Bronchial epithelial cell (primary cell): ENCODE data around the gene IQCF5. TPM values are rescaled to one million over a fixed set of nuclear protein-coding genes. Genes with fewer than 3 reads are reported as not detected.
"Not testable (repeated sequence)": the region's sequence is repeated elsewhere in the genome, so short reads cannot be mapped to it uniquely, and the experiment has no call there.

Experiments
- DNase-seq: peaks from one replicate; pipeline ENCODE4 v3.0.0-alpha.2; 2010; ENCODE audit warnings: low read depth
- FAIRE-seq: peaks from 2 replicates; lab custom pipeline; 2011; peaks lifted over from hg19 to GRCh38; lab: Jason Lieb, UNC
- H3K27me3 ChIP-seq: 2 replicates; pipeline ENCODE4 v1.5.1; 2011; ENCODE audit warnings: low read length; ENCODE audit not compliant: control insufficient read depth, insufficient read depth
- H3K36me3 ChIP-seq: 2 replicates; pipeline ENCODE4 v1.5.1; 2011; ENCODE audit warnings: low read length; ENCODE audit not compliant: control insufficient read depth, insufficient read depth
- H3K4me3 ChIP-seq: 2 replicates; pipeline ENCODE4 v1.5.1; 2011; ENCODE audit warnings: mild to moderate bottlenecking, low read depth, low read length, control low read depth
- total RNA-seq: library from RNA; depleted of rRNA; stranded (reverse); fragments of >200 nt; gene quantifications from 2 replicates; pipeline ENCODE4 v1.2.1, GENCODE V29; 2014
- TF ChIP-seq, protein P1 (sequence below): IDR thresholded peaks from 2 replicates; pipeline ENCODE4 v1.5.1; 2011; ENCODE audit warnings: mild to moderate bottlenecking, moderate library complexity, low read length, control low read depth, inconsistent platforms; ENCODE audit not compliant: insufficient read depth, severe bottlenecking

The IQCF5 gene
- total RNA-seq, 1 donor from 2014 or later = 0.53 TPM

- TF ChIP-seq, protein P1, sequence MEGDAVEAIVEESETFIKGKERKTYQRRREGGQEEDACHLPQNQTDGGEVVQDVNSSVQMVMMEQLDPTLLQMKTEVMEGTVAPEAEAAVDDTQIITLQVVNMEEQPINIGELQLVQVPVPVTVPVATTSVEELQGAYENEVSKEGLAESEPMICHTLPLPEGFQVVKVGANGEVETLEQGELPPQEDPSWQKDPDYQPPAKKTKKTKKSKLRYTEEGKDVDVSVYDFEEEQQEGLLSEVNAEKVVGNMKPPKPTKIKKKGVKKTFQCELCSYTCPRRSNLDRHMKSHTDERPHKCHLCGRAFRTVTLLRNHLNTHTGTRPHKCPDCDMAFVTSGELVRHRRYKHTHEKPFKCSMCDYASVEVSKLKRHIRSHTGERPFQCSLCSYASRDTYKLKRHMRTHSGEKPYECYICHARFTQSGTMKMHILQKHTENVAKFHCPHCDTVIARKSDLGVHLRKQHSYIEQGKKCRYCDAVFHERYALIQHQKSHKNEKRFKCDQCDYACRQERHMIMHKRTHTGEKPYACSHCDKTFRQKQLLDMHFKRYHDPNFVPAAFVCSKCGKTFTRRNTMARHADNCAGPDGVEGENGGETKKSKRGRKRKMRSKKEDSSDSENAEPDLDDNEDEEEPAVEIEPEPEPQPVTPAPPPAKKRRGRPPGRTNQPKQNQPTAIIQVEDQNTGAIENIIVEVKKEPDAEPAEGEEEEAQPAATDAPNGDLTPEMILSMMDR = no peak
- Histone ChIP-seq H3K36me3 (no peaks in the 10 kb centered on the region), H3K27me3 (no peaks in the 10 kb centered on the region), H3K4me3 (no peak within 1 kb of the TSS)
- DNase-seq = no peak
- FAIRE-seq = no peak
Observed at GRCh38 chr3:51860703-51861665, 14.4 kb downstream of the IQCF5 start, which contains the start of gene IQCF2. IQCF2 (plus strand) TSS chr3:51861615; CDS start chr3:51861667, 52 bp downstream.

DNA sequence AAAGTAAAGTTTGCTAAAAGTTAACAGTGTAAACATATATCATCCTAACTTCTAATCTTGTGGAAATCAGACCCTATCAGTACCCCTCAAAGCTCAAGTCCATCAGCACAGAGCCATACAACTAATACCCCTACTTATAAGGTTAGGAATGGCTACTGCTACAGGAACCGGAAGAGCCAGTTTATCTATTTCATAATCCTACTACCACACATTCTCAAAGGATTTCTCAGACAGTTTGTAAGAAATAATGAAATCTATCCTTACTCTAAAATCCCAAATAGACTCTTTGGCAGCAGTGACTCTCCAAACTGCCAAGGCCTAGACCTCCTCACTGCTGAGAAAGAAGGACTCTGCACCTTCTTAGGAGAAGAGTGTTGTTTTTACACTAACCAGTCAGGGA is 20.0 kb downstream of the IQCF5 start:
- not testable (repeated sequence) for H3K36me3 ChIP-seq, FAIRE-seq, H3K27me3 ChIP-seq, H3K4me3 ChIP-seq
- DNase-seq = peak; percentile 76

DNA sequence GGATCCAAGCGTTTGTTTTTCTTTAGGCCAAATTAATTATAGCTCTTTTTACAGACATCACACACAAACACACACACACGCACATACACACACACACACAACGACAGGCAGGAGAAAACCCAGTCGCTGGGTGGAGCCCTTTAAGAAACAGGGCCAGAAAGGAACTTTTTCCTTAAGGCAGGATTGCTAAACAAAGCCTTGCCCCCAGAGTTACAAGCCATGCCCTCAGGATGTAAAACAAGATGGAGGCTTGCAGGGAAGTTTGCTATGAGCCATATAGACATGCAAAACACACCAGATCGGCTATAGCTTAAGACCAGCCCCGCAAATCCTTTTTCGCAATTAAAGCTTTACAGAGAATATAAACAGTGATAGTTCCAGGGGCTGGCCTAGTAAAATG is 30.3 kb downstream of the IQCF5 start:
- Histone ChIP-seq H3K4me3 (no peak overlapping the region), H3K27me3 (peaks cover 2% of the 10 kb centered on the region), H3K36me3 (no peaks in the 10 kb centered on the region)
- DNase-seq = no peak
- no peak for FAIRE-seq
- TF ChIP-seq, protein P1 = no peak

DNA sequence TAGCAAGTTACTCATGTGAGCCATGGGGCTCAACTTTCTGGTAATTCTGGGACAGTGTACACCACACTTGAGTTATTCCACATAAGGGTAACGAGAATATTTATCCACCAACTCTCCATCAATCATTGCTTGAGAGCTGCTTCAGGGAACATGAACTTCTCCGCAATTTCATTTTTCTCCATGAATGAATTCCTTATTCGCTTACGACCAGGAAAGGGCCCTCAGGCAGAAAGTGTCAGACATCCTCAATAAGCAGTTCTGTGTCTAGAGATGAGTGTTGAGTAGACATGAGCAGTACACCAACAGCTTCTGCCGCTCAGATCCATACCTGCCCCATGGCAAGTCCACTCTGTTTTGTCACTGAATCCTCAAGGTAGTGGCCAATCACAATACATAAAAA is 38.8 kb downstream of the IQCF5 start:
- no peak overlapping the region for H3K4me3 ChIP-seq
- H3K27me3 ChIP-seq = no peaks in the 10 kb centered on the region
- TF ChIP-seq, protein P1 = no peak
- DNase-seq (no peak), FAIRE-seq (no peak)
- H3K36me3 ChIP-seq = no peaks in the 10 kb centered on the region

- no peaks in the 10 kb centered on the region for H3K27me3 ChIP-seq
- no peaks in the 10 kb centered on the region for H3K36me3 ChIP-seq
- TF ChIP-seq, protein P1 = no peak
- H3K4me3 ChIP-seq = no peak overlapping the region
- no peak for DNase-seq
- FAIRE-seq = peak; percentile 43
Observed at GRCh38 chr3:51830836-51831385, 44.5 kb downstream of the IQCF5 start.

DNA sequence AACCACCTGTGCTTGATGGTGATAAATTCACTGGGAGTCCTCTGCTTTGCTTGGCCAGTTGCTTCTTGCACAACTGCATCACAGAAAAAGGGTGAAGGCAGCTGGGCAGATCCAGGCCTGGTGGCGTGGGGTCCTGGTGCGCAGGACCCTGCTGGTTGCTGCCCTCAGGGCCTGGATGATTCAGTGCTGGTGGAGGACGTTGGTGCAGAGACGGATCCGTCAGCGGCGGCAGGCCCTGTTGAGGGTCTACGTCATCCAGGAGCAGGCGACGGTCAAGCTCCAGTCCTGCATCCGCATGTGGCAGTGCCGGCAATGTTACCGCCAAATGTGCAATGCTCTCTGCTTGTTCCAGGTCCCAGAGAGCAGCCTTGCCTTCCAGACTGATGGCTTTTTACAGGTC is 45.1 kb downstream of the IQCF5 start:
- no peaks in the 10 kb centered on the region for H3K36me3 ChIP-seq
- no peak for DNase-seq
- TF ChIP-seq, protein P1 = no peak
- no peak overlapping the region for H3K4me3 ChIP-seq
- H3K27me3 ChIP-seq = no peaks in the 10 kb centered on the region
- no peak for FAIRE-seq
